HCT116 (cell line): ENCODE measurements around the gene BAIAP2. TPM values are rescaled to one million over a fixed set of nuclear protein-coding genes. Genes with fewer than 3 reads are reported as not detected.

ENCODE experiments used
- ATAC-seq: fragments of 200-7000 bp; cut with Tn5 transposase; 2 replicates; pipeline ENCODE4 v1.9.1; 2020; ENCODE audit warnings: mild to moderate bottlenecking, moderate library complexity
- BruUV-seq: library from RNA; stranded (reverse); fragments of 400-500 nt; replicated peaks from 2 replicates; lab custom pipeline; 2021; lab: Mats Ljungman, UMichigan
- CTCF ChIA-PET: fragments of 300-600 bp; sonication (Branson Sonifier 250); formaldehyde crosslinking; loops from one replicate; lab custom pipeline; 2021; ENCODE audit warnings: antibody characterized with exemption; lab: Charles Lee
- POLR2A ChIA-PET: fragments of 300-600, 350-600 bp; sonication (Branson Sonifier 250); formaldehyde crosslinking; loops from one replicate; lab custom pipeline; 2021; ENCODE audit warnings: antibody characterized with exemption; lab: Charles Lee
- RAD21 ChIA-PET, 2 experiments: fragments of 300-600 bp; sonication (Branson Sonifier 250); formaldehyde crosslinking; loops; one replicate each; lab custom pipeline; 2023; ENCODE audit warnings: low total read pairs in 2 of 2; ENCODE audit not compliant: uncharacterized antibody in 2 of 2, unreplicated experiment in 2 of 2, low non-redundant PET in 1 of 2; lab: Charles Lee
- DNase-seq: peaks from one replicate; pipeline ENCODE4 v3.0.0-alpha.2; 2010; ENCODE audit warnings: low read depth, low spot score
- H2AFZ ChIP-seq: fragments of 200-600 bp; shearing (Covaris generic), sonication (generic); 2 replicates; pipeline ENCODE4 v1.6.1; 2017; ENCODE audit warnings: low read depth, mixed run types, mixed read lengths, antibody characterized with exemption, low read length; ENCODE audit not compliant: poor library complexity, severe bottlenecking
- H3K27ac ChIP-seq: 2 replicates; pipeline ENCODE4 v1.5.1; 2012; ENCODE audit warnings: low read depth, low read length
- H3K27me3 ChIP-seq: fragments of 200-600 bp; sonication (generic); 2 replicates; pipeline ENCODE4 v1.6.1; 2016; ENCODE audit warnings: mixed run types, low read length, mixed read lengths; ENCODE audit not compliant: insufficient read depth
- H3K36me3 ChIP-seq, 2 experiments: fragments of 200-500 bp in 1 of 2; fragments of 200-600 bp in 1 of 2; sonication (Bioruptor generic) in 1 of 2; sonication (generic) in 1 of 2; 2 replicates each; pipeline versions ENCODE4 v1.5.1 to v1.6.1; 2014 to 2016; ENCODE audit warnings: low read length in 2 of 2, inconsistent platforms in 1 of 2, mixed read lengths in 1 of 2, mixed run types in 1 of 2; ENCODE audit not compliant: insufficient read depth in 2 of 2, control insufficient read depth in 1 of 2
- H3K4me1 ChIP-seq, 2 experiments: fragments of 200-600 bp in 1 of 2; sonication (generic) in 1 of 2; 2 replicates each; pipeline versions ENCODE4 v1.5.1 to v1.6.1; 2012 to 2017; ENCODE audit warnings: low read length in 2 of 2, inconsistent platforms in 1 of 2, mild to moderate bottlenecking in 1 of 2, mixed read lengths in 1 of 2, mixed run types in 1 of 2, moderate library complexity in 1 of 2; ENCODE audit not compliant: insufficient read depth in 2 of 2, control insufficient read depth in 1 of 2
- H3K4me2 ChIP-seq: fragments of 200-600 bp; sonication (generic); 2 replicates; pipeline ENCODE4 v1.6.1; 2017; ENCODE audit warnings: mixed run types, low read length, mixed read lengths
- H3K4me3 ChIP-seq, 2 experiments: fragments of 200-600 bp in 1 of 2; sonication (generic) in 1 of 2; replicated peaks in 1 of 2; 2 replicates each; pipeline ENCODE4 v1.5.1; 2011 to 2016; ENCODE audit warnings: low read length in 2 of 2, control low read depth in 1 of 2, low read depth in 1 of 2, mild to moderate bottlenecking in 1 of 2, mixed read lengths in 1 of 2, mixed run types in 1 of 2
- H3K79me2 ChIP-seq: fragments of 200-600 bp; sonication (generic); 2 replicates; pipeline ENCODE4 v1.6.1; 2017; ENCODE audit warnings: mild to moderate bottlenecking, mixed run types, low read length, moderate library complexity, mixed read lengths; ENCODE audit not compliant: insufficient read depth
- H3K9ac ChIP-seq: fragments of 200-600 bp; sonication (generic); 2 replicates; pipeline ENCODE4 v1.6.1; 2016; ENCODE audit warnings: low read length, mixed read lengths
- H3K9me2 ChIP-seq: fragments of 200-600 bp; sonication (generic), shearing (Covaris generic); 2 replicates; pipeline ENCODE4 v1.6.1; 2017; ENCODE audit warnings: mixed run types, mild to moderate bottlenecking, moderate library complexity; ENCODE audit not compliant: insufficient read depth
- H3K9me3 ChIP-seq, 2 experiments: fragments of 200-500 bp in 1 of 2; fragments of 200-600 bp in 1 of 2; sonication (Bioruptor generic) in 1 of 2; sonication (generic) in 1 of 2; 2 replicates each; pipeline ENCODE4 v1.6.1; 2014 to 2017; ENCODE audit warnings: low read length in 2 of 2, mixed read lengths in 2 of 2, inconsistent platforms in 1 of 2, low read depth in 1 of 2, mild to moderate bottlenecking in 1 of 2, mixed run types in 1 of 2, moderate library complexity in 1 of 2; ENCODE audit not compliant: control insufficient read depth in 1 of 2, insufficient read depth in 1 of 2
- H4K20me1 ChIP-seq: fragments of 200-600 bp; sonication (generic), shearing (Covaris generic); 2 replicates; pipeline ENCODE4 v1.6.1; 2017; ENCODE audit warnings: mixed run types, mild to moderate bottlenecking, moderate library complexity; ENCODE audit not compliant: insufficient read depth
- CBX3 ChIP-seq: IDR thresholded peaks from 2 replicates; pipeline ENCODE4 v1.6.1; 2012; ENCODE audit warnings: low read depth
- CEBPB ChIP-seq: IDR thresholded peaks from 2 replicates; pipeline ENCODE4 v1.6.1; 2012; ENCODE audit warnings: low read depth
- EGR1 ChIP-seq: IDR thresholded peaks from 2 replicates; pipeline ENCODE4 v1.6.1; 2012; ENCODE audit warnings: low read depth
- EZH2 ChIP-seq: fragments of 200-600 bp; sonication (generic); IDR thresholded peaks from 2 replicates; pipeline ENCODE4 v1.6.1; 2017; ENCODE audit warnings: antibody characterized with exemption, mixed run types
- FOSL1 ChIP-seq: IDR thresholded peaks from 2 replicates; pipeline ENCODE4 v1.6.1; 2012; ENCODE audit warnings: low read depth
- MAX ChIP-seq: IDR thresholded peaks from 2 replicates; pipeline ENCODE4 v1.6.1; 2012
- POLR2AphosphoS5 ChIP-seq: IDR thresholded peaks from 2 replicates; pipeline ENCODE4 v1.6.1; 2011; ENCODE audit warnings: mild to moderate bottlenecking, low read depth, low read length, moderate library complexity
- RAD21 ChIP-seq: IDR thresholded peaks from 2 replicates; pipeline ENCODE4 v1.6.1; 2012; ENCODE audit warnings: low read depth, mild to moderate bottlenecking
- REST ChIP-seq: IDR thresholded peaks from 2 replicates; pipeline ENCODE4 v1.6.1; 2012; ENCODE audit warnings: low read depth
- SIN3A ChIP-seq: IDR thresholded peaks from 2 replicates; pipeline ENCODE4 v1.6.1; 2012; ENCODE audit warnings: low read depth
- SP1 ChIP-seq: IDR thresholded peaks from 2 replicates; pipeline ENCODE4 v1.6.1; 2012; ENCODE audit warnings: low read depth
- SRF ChIP-seq: IDR thresholded peaks from 2 replicates; pipeline ENCODE4 v1.6.1; 2012; ENCODE audit warnings: low read depth
- TCF7L2 ChIP-seq: IDR thresholded peaks from 2 replicates; pipeline ENCODE4 v1.7.0; 2011; ENCODE audit warnings: borderline replicate concordance, inconsistent platforms; ENCODE audit not compliant: insufficient read depth, insufficient read length; ENCODE audit errors: extremely low read depth
- ZFX ChIP-seq: fragments of 450-650 bp; IDR thresholded peaks from 2 replicates; pipeline ENCODE4 v1.6.1; 2017
- ZNF274 ChIP-seq: fragments of 200-500 bp; sonication (Bioruptor generic); IDR thresholded peaks from 2 replicates; pipeline ENCODE4 v1.6.1; 2014; ENCODE audit warnings: mild to moderate bottlenecking, low read depth, low read length, inconsistent platforms
- intact Hi-C: fragments of 100-400 bp; cut with micrococcal nuclease; formaldehyde crosslinking; loops from 2 replicates; pipeline ENCODE4 v1.10.0; 2022
- total RNA-seq: library from RNA; stranded (reverse); gene quantifications from one replicate; pipeline ENCODE4 v1.2.1, GENCODE V29; 2021; ENCODE audit not compliant: unreplicated experiment
- TF ChIP-seq, protein P1 (sequence below): IDR thresholded peaks from 2 replicates; pipeline ENCODE4 v1.6.1; 2012

Gene BAIAP2
- total RNA-seq, 1 experiment from 2014 or later = 105 TPM

DNA sequence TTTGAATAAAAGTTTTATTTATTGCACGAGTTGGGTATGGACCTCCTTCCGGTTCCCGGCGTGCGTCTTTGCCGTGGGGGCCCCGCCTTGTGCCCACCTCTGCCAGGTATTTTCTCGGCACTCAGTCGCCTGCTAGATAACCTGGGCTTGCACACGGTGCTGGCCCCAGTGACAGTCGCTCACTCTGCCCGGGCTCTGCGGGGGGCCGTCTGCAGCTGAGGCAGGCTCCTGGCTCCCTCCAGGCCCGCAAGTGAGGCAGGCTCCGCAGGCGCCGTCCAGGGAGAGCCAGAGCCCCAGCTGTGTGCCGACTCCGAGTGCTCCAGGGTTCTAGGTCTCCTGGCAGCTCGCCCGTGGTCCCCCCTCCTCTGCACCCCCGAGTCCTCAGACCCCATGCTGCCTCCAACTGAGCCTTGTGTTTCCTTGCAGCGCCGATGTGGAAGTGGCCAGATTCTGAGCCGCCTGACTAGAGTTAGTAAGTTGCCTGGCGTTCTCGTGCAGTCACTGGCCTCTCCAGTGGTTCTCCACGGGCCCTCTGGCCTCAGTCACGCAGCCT, 75.6 kb downstream of the BAIAP2 start (continued):
- TF ChIP-seq EGR1 (no peak), SRF (no peak), CBX3 (no peak), CEBPB (no peak), ZFX (no peak), TCF7L2 (no peak), SIN3A (no peak)

DNA sequence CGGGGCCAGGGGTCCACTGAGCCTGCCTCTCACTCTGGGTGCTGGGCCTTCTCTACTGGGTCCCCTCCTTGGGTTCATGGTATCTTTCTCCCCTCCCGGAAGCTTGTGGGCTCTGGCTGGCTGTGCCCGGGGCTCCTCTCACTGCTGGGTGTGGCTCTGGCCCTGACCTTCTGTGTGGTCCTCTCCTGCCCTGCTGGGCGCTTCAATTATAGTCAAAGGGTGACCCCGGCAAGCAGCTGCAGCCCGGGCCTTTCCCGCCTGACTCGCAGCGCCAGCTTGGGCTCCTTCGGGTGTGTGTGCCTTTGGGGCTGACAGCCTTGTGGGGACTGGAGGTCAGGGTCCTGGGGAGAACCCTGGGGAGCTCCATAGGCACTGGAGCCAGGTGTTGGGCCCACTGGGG, 76.1 kb downstream of the BAIAP2 start:
- Histone ChIP-seq H3K36me3 (peaks cover 8 to 28% of the 10 kb centered on the region in 2 experiments; a peak in 2 of 4 replicates), H3K9me2 (no peaks in the 10 kb centered on the region), H3K4me1 (no peaks in the 10 kb centered on the region), H4K20me1 (no peaks in the 10 kb centered on the region), H3K4me3 (no peak overlapping the region), H3K27me3 (no peaks in the 10 kb centered on the region), H3K27ac (no peak overlapping the region), H3K4me2 (no peak overlapping the region), H3K79me2 (no peaks in the 10 kb centered on the region), H3K9me3 (no peaks in the 10 kb centered on the region), H2AFZ (no peak overlapping the region), H3K9ac (no peak overlapping the region)
- ATAC-seq = no peak
- ChIA-PET CTCF (no interaction called here), RAD21 (no interaction called here), POLR2A (no interaction called here)
- intact Hi-C loops = no loop called here
- DNase-seq = no peak
- BruUV-seq = no TSS peak
- no peak for TF ChIP-seq ZNF274
- TF ChIP-seq, protein P1, sequence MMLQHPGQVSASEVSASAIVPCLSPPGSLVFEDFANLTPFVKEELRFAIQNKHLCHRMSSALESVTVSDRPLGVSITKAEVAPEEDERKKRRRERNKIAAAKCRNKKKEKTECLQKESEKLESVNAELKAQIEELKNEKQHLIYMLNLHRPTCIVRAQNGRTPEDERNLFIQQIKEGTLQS = no peak
- TF ChIP-seq REST = no peak
- no peak for TF ChIP-seq RAD21
- no peak for TF ChIP-seq SIN3A
- TF ChIP-seq POLR2AphosphoS5 = no peak
- no peak for TF ChIP-seq MAX
- no peak for TF ChIP-seq EZH2
- no peak for TF ChIP-seq SP1
- no peak for TF ChIP-seq FOSL1
